ENCODE data around the gene UST. TPM values are rescaled to one million over a fixed set of nuclear protein-coding genes. Genes with fewer than 3 reads are reported as not detected.
"Not testable (repeated sequence)": the region's sequence is repeated elsewhere in the genome, so short reads cannot be mapped to it uniquely, and the experiment has no call there.

The UST gene
- total RNA-seq, 1 donor from 2014 or later = under 0.01 TPM

DNA sequence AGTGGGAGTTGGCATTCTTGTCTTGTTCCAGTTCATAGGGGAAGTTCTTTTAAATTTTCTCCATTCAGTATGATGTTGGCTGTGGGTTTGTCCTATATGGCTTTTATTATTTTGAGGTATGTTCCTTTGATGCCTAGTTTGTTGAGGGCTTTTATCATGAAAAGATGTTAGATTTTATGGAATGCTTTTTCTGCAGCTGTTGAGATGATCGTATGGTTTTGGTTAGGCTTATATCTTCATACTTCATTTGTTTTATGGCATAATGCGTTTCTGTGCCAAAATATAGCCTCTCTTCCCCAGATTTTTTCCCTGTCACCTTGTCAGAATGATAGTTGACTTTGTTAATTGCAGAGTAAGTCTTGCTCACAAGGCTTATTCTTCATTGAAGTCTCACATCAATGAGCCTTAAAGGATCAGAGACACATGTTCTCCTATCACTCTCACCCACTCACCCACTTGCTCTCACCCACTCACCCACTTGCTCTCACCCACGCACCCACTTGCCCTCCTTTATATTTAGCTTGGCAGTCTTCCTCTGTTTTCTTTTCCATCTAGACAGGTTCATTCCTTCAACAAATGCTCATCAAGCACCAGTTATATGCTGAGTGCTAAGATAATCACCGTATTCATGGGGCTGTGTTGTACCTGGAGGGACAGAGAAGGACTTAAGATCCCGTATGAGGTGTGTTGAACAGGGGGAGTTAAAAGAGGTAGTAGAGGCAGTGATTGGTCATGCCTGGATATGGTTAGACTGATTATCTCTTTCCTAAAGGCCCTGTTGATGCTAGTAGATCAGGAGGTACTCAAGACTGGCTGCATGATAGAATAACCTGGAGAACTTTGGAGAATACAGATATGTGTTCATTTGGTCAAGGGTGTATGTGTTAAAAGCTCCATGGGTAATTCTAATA lies 19.3 kb downstream of the UST start:
- DNase-seq (ENCODE audit: low read depth in 2 of 2) = no peak

DNA sequence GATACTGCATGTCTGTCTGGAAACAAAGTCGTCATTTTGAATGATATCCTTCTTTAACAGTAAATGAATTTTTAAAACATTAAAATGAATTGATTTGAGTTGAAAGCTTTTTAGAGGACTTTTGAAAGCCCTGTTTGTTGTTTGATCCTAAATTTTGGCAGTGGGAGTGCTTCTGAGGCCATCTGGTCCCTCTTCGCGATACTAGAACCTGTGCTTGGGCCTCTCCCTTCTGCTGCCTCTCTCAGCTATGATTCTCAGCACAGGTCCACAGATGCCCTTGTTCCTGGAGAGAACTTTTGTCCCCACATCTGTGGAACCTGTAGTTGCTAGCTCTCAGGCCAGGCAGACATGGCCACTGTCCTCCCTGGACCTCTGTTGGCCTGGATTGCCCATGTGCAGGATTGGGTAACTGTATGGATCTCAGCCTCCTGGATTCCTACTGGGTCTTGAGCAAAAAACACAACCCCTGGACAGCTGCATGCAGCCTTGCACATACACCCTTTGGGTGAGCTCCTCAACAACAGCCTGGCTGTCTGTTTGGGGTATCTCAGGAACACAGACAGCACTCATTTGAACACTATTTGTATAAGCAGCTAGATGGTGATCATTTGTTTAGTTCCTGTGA lies 21.9 kb downstream of the UST start:
- DNase-seq (ENCODE audit: low read depth in 2 of 2) = no peak

DNA sequence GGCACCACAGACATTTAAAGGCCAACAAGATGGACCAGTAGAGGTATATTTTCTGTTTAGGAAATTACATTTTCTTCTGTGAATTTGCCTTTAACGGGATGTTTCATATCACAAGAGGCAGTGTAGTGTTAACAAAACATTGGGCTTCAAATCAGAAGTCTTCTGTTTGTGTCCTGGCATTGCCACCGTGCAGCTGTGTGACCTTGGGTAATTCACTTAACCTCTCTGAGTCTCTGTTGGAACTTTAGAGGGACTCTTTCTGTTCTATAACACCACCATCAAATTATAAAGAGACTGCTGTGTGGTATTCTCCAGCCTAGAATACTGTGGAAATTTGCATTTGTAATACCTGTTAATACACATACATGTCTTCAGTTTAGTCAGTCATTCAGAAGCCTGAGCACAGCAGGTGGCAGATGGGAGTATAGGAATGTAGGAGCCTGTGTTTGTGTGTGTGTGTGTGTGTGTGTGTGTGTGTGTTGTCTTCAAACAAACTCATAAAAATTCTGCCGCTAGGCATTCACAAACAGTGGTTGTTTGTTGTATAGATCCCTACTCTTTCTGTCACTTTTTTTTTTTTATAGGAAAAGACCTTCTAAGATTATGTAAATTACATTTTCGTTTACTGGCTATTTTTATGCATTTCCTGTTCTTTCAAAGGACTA lies 22.6 kb downstream of the UST start:
- DNase-seq (ENCODE audit: low read depth in 2 of 2) = no peak

DNA sequence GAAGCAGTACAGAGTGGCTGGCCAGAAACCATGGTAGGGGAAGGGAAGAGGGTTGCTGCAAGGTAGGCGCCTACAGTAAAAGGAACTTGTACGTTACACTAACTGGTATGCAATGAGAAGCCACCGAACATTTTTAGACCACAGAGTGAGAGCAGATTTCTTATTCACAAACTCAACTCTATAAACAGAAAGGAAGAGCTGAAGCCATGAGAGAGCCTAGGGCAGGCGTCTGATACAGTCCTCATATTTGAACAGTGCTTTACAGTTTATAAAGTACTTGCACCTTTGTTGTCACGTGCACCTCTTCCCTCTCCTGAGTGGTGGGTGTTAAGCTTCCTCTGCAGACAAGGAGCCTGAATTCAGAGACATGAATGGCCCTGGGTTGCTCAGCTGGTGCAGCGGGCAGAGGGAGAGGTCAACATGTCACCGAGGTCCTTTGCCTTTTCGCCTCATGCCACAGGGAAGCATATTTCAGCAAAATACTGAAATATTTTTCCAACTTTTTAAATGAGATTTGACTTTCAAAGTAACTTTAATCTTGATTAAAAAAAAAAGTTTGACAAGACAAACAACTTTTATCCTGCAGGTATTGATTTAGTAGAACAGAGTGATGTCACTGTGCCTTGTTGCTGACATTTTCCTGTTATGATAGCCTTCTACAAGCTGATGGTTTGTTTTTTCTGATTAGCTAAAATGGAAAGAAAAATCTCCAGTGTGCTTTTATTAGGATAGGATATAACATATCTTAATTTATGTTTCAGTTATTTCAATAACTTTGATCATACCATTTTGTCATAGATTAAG lies 23.8 kb downstream of the UST start:
- DNase-seq (ENCODE audit: low read depth in 2 of 2) = no peak

DNA sequence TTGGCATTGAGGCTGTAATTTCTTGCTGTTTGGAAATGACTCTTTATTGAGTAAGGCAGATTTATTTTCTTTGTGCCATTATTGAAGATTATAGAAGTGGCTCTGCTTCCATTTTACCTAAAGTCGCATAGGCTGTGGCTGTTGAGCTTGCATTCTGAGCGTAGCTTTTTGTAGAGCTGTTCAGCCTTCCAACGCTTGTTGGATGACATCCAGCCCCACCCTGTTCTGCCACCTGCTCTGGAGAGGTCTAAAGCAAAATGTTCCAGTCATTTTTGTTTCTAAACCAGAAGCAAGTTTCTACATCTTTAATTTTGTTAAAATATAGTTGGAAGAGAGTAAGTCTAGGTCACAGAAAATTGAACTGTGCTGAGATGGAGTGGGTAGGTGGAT lies 24.4 kb downstream of the UST start:
- no peak for DNase-seq (ENCODE audit: low read depth in 2 of 2)

DNA sequence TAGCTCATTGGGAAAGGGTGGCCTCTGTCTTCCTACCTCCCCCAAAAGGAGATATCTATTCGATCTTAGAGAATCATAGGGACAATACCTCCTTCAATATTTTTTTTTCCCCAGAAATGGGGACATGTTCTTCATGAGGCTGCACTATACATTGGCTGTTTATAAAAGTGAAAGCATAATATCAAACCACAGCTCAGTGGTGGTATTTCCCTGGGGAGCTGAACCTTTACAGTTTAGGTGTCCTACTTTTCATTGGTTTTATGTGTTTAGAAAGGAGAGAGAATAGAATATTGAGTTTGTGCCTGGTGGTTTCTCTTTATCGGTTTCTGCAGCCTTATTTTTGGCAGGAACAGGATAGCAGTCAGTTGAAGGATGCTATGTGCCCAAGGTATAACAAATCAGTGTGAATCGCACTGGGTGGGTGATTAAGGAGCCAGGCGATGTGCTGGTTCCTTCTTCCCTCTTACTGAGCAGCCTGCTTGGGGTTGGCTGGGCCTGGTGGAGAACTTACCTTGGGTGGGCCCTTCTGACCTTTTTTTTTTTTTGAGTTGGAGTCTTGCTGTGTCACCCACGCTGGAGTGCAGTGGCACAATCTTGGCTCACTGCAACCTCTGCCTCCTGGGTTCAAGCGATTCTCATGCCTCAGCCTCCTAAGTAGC lies 25.2 kb downstream of the UST start:
- DNase-seq (ENCODE audit: low read depth in 2 of 2) = no peak

DNA sequence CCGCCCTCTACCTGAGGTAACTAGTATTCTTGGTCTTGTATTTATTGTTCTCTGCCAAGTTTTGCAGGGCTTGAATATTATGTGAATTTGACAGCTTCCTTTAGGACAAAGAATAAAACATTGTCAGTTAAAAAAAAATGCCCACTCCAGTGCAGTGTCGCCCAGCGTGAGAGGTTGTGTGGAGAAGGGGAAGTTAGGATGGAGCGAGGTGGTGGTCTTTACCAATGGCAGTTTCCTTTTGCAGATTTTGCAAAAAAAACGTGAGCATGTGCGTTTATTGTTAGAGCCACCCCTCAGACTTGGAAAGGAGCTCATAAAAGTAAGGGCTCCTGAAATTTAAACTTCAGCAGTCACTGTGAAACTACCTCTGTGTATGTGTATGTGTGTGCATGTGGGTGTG lies 28.3 kb downstream of the UST start:
- DNase-seq (ENCODE audit: low read depth in 2 of 2) = no peak

DNA sequence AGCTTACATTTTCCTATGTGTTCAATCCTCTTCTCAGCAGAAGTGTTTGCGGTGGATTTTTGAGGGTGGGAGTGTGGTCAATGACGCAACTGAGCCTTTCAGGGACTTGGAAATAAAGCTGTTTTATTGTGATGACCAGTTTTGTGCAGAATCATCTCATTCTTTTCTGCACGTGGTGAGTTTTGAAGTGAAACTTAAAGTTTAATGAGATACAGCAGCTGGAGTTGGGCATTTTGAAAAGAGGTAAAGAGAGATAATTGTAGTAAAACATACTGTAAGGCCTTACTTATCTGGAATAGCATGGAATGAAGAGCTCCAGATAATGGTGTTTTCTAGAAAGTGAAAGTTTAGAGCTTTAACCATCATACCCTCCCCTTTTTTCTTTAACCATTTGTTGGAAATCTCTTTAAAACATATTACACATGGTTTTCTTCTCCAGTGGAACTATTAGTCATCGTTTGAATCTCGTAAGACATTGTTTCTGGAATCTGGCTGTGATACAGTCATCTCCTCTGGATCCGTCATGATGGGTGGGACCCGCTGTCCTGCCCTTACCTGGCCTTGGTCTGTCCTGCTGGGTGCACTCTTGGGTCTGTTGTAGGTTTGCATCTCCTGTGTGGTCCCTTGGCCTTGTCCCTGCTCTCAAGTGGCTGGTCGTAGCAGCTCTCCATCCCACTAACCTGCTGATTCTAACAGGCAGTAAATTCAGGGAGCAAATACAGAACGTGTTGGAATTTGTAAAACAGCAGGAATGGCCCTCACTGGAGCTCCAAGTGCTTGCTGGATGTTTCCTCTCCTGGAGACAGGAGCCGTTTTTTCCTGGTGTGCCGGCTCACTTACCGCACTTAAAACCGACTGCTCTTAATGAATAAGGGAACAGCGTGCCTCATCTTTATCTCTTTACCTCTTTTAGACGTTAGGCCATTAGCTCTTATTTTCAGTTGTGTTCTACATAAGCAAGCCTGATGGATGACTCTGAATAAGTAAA lies 29.8 kb downstream of the UST start:
- no peak for DNase-seq (ENCODE audit: low read depth in 2 of 2)

DNA sequence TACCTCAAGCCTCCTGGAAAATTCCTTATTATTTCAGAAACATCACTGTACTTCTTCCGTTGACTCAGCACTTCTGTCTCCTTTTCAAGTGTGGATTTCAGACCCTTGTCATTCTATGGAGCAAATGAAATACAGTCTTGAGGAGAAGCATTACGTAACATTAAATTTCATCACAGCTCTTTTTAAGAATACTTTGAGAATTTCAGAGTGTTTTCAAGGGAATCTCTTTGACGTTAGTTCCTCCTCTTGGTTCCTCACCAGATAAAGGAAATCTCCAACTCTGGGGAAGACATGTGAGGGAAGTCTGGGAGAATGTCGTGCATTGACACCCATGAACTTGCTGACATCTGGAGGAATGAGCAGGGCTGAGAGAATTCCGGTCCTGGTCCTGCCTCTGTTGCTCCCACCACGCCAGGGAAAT lies 32.3 kb downstream of the UST start:
- DNase-seq (ENCODE audit: low read depth in 2 of 2) = no peak

DNA sequence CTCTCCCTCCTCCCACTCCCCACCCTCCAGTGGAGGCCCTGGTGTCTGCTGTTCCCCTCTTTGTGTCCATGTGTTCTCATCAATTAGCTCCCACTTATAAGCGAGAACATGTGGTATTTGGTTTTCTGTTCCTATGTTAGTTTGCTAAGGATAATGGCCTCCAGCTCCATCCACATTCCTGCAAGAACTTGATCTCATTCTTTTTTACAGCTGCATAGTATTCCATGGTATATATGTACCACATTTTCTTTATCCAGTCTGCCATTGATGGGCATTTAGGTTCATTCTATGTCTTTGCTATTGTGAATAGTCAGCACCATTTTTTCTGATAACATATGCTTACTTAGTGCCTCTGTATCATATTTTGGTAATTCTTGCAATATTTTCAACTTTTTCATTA lies 33.6 kb downstream of the UST start:
- not testable (repeated sequence) for DNase-seq (ENCODE audit: low read depth in 2 of 2)

DNA sequence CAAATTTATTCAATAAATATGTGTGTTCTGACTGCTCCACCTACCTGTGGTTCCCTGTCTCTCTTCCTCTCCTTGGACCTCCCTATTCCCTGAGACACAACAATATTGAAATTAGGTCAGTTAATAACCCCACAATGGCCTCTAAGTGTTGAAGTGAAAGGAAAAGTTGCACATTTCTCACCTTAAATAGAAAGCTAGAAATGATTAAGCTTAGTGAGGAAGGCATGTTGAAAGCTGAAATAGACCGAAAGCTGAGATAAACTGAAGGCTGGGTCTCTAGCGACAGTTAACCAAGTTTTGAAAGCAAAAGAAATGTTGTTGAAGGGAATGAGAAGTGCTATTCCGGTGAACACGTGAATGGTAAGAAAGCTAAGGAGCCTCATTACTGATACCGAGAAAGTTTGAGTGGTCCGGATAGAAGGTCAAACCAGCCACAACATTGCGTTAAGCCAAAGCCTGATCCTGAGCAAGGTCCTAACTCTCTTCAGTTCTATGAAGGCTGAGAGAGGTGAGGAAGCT lies 34.1 kb downstream of the UST start:
- DNase-seq (ENCODE audit: low read depth in 2 of 2) = no peak

DNA sequence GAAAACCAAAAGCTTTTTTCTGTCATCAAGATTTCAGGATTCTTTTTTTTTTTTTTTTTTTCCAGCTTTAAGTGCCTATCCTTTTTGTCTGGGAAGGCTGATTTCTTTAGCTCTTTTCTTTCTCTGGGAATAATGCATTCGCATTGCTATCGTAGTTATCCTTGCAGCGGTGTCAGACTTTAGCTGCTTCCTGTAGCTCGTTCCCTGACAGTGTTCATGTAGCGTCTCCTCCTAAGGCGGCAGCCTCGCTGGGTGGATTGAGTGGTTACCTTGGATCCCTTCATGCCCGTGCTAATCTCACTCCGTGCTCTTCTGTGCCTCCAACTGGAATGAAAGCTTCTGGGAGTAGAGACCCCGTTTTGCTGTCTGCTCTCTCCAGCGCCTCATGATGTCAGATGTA lies 43.1 kb downstream of the UST start:
- DNase-seq (ENCODE audit: low read depth in 2 of 2) = no peak

DNA sequence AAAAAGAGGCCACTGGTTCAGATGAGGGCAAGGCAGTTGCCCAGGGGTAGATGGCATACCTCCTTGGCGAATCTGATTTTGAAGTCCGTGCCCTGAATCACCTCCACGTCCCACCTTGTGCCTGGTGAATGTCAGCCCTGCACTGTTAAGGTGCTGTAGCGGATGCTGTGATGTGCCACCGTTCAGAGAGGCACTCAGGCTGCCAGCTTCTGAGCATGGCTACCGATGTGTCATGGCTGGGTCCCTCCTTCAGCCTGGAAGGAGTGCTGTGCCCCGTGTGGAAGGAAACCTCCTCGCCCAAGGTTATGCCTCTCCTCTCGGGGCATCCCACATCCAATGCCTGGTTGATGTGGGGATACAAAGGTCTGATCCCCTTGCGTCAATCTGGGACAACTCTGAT lies 43.6 kb downstream of the UST start:
- no peak for DNase-seq (ENCODE audit: low read depth in 2 of 2)

DNA sequence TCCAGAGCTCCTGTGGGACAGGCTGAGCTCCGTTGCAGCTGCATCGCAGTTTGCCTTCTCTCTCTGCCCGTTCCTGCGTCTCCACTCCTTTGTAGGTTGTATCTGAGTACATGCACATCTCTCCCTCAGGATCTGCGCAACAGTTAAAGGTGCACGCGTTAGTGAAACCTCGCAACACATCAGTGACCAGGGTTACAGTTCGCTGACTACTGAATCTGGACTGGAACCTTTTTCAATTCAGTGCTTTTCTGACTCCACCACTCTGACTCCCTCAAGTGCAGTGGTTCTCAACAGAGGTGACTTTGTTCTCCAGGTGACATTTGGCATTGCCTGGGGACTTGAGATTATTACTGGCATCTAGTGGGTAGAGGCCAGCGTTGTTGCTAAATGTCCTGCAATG lies 44.0 kb downstream of the UST start:
- no peak for DNase-seq (ENCODE audit: low read depth in 2 of 2)

DNA sequence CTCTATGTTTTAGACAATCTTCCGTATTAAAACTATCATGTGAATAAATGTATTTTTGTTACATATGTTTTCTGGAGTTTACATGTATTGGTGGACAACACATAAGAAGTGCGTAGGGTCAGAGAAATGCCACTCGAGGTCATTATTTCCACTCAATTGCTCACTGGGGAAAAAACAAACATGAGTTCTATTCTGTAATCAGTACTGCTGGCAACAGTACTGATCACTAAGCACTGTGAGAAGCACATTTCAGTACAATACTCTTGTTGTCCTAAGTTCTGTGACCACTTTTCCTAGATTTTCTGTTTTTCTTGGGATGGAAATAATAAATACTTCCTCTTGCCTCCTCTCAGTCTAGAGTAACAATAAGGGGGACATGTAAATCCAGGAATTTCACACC lies 44.5 kb downstream of the UST start:
- DNase-seq (ENCODE audit: low read depth in 2 of 2) = no peak

DNA sequence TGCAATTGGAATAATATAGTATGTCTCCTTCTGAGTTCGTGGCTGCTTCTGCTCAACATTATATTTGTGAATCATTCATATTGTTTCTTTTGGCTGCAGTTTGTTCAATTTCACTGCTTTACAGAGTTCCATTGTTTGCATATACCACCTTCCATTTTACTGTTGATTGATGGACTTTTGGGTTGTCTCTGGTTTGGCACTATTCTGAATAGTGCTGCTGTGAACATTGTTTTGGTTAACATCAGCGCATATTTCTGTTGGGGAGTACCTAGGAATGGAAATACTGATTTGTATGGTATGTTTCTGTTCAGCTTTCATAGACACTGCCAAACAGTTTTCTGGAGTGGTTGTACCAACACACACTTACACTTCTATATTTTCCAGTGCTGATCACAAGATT lies 46.9 kb downstream of the UST start:
- DNase-seq (ENCODE audit: low read depth in 2 of 2) = no peak

DNA sequence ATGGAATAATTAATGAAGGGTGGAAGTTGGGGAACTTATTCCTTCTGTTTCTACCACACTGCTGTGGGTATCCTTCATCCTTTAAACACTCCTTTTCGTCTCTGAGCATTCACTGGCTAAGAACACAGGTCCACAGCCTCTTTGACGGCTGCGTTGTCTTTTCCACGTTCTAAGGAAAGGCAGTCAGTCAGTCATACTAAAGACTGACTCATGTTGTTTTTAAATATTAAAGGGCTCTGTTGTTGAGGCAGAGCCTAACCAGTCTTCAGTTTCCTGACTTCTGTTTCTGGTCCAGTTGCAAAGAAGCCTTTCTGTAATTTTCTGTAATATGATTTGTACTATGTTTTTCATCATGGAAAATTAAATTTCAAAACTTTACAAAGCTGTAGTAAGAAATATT lies 48.0 kb downstream of the UST start:
- DNase-seq (ENCODE audit: low read depth in 2 of 2) = no peak

DNA sequence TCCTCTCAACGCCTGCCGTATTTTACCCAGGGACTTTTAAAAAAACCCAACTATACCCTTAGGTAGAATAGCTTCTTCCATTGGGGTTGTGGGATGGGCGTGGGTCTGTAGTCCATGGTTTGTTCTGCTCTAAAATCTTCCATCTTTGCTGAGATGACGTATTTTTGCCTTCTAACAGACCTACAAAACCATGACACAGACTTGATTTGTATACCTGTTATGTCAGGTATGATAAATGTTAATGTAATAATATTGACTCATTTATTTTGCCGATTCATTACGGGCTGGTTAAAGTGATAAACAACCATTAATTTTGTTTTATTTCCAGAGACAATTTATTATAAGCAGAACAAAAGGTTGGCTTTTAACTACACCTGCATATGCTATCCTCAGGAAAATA lies 48.7 kb downstream of the UST start:
- no peak for DNase-seq (ENCODE audit: low read depth in 2 of 2)

DNA sequence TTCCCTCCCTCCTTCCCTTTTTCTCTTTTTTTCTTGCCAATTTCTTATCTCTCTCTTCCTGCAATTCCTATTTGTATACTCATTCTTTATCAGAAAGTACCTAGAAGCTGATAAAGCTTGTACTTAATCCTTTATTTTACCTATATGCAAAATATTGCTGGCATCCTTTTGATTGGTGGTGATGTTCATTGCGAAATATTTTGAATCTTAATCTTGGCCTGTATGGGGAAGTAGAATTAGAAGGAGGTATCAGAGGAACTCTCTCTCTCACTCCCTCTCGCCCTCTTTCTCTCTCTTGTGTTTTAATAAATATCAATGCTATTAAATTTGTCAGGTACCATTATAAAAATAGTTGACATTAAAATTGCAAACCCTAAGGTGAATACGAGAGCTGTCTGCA lies 52.8 kb downstream of the UST start:
- DNase-seq (ENCODE audit: low read depth in 2 of 2) = no peak

DNA sequence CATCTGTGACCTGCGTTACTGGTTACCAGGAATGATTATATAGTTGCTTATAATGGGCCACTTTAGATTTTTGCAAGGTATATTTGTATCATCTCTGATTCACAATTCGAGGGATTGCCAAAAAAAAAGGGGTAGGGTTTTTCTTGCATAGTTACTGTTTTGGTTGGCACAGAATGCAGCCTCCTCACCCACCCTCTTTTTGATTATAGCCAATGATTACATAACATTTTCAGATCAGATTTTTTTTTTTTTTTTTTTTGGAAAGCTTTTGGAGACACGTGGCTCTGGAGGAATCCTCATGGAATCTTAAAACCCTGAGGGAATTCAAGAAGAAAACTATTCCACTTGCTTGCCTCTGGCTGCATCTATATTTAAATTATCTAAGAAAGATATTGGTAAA lies 53.7 kb downstream of the UST start:
- no peak for DNase-seq (ENCODE audit: low read depth in 2 of 2)
